AG20443 (cell line): ENCODE results near the gene PATJ.
"Not testable (repeated sequence)": the region's sequence is repeated elsewhere in the genome, so short reads cannot be mapped to it uniquely, and the experiment has no call there.

ENCODE experiments used
- DNase-seq: peaks from one replicate; pipeline ENCODE4 v3.0.0; 2012; ENCODE audit warnings: low spot score, mixed read lengths

Gene PATJ

DNA sequence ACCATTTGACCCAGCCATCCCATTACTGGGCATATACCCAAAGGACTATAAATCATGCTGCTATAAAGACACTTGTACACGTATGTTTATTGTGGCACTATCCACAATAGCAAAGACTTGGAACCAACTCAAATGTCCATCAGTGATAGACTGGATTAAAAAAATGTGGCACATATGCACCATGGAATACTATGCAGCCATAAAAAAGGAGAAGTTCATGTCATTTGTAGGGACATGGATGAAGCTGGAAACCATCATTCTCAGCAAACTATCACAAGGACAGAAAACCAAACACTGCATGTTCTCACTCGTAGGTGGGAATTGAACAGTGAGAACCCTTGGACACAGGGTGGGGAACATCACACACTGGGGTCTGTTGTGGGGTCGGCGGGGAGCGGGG, 206.4 kb downstream of the PATJ start:
- not testable (repeated sequence) for DNase-seq

GRCh38 chr1:61950418-61950817, 208.1 kb downstream of the PATJ start:
- DNase-seq: no peak

DNA sequence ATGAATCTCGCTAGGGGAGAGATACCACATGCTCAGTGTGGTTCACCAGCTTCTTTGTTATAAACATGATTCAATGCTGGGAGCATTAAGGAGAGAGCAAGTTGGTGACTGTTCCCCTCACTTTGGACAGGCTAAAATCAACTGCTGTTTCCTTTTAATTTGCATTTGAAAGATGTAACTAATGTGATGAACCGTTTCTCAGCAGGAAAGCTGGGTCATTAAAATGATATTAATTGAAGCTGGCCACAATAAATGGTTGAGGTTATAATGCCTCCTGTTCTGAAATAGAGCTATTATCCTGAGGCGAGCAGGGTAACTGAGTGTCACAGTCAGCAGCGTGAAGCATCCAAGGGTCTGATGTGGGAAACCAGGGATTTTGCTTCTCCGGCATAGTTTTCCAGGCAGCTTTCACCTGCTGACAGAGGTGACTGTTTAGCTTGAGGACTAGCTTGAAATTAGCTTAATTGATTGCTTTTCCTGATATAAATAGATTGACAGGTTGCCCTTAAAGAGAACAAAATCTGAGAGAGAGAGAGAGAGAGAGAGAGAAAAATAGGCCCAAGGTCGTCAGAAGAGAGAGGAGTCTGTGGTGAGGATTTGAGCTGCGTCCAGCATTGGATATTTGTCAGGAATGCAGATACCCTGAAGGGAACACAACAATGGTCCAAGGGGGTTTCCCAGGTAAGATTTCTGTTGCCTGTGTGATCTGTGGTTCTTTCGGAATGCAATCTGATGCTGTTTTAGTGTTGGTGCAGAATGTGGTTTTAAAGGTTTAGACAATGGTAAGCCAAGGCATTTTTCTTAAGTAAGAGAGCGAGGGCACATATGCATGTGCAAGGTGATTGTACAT, 209.7 kb downstream of the PATJ start:
- no peak for DNase-seq

DNA sequence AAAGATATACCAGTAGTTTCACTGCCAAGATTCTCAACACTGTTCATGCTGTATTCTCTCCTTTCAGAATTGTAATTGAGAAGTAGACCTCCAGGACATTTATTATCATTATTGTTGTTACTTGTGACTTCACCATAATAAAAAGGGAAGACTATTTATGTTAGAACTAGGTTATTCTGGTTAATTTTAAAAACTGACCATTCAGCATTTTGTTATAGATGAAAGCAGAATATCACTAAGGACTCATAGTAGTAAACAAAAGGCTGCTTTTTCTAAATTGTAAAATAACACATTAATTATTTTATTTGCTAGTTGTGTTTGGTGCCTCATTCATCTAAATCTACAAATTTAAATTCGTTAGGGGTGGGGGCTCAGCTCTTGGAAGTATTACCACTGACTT, 210.4 kb downstream of the PATJ start:
- no peak for DNase-seq

GRCh38 chr1:61953076-61953789, 211.0 kb downstream of the PATJ start:
- DNase-seq: no peak

GRCh38 chr1:61953790-61954150, 211.5 kb downstream of the PATJ start:
- no peak for DNase-seq

DNA sequence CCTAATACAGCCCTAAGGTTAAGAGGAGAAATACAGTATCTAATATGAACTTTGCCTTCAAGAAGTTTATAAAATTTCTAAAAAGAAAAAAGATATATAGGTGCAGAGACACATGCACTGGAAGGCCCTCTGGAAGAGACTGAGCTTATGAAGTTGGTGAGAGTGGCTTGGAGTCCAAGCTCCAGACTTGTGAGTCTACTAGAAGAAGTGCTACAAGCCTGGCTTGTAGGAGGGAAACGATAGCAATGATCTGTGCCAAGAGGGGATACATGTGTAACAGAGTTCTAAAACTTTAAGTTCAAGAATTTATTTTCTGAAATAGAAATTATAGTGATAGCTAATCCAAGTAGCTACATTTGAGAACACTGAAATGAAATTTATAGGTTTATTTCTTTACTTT, 213.0 kb downstream of the PATJ start:
- DNase-seq: no peak

- no peak for DNase-seq
Measured at GRCh38 chr1:61956016-61956645, 213.9 kb downstream of the PATJ start.

- DNase-seq: no peak
Measured at GRCh38 chr1:61956784-61957183, 214.5 kb downstream of the PATJ start.

DNA sequence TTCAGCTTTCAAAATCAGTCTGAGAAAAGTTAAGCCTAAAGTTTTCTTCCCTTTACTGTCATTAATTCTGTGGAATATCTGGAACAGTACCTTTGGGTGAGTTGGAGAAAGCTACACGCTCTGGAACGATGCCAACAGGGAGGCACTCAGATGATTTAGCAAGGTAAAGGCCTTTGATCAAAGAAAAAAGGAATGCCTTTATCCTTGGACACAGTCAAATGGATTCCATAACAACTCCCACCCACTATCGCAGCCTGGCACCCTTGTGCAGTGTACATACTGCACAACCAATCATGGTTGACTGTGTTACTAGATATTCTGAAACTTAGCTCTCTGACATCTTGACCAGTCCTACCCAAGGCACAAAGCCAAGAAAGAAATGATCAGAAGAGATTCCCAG, 218.7 kb downstream of the PATJ start:
- DNase-seq: no peak

- no peak for DNase-seq
Measured at GRCh38 chr1:61962631-61963030, 220.4 kb downstream of the PATJ start.

GRCh38 chr1:61966450-61967225, 224.4 kb downstream of the PATJ start:
- DNase-seq: not testable (repeated sequence)

DNA sequence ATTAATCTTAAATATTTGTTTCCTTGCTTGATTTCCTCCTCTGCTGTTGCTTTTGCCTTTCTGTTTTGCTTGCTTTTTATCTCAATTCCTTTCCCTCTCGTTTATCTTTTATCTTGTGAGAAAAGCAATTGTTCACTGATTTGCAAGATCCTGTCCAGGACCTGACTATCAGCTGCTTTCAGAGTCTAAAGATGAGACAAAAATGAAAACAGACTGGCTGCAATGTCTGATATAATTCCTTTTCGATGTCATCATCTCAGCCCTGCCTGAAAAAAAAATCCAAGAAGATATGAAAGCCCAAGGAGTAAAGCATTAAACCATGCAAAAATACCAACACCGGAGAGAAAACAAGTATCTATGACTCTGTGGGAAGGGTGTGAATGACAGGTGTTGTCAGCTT, 225.5 kb downstream of the PATJ start:
- DNase-seq: peak; percentile 14

DNA sequence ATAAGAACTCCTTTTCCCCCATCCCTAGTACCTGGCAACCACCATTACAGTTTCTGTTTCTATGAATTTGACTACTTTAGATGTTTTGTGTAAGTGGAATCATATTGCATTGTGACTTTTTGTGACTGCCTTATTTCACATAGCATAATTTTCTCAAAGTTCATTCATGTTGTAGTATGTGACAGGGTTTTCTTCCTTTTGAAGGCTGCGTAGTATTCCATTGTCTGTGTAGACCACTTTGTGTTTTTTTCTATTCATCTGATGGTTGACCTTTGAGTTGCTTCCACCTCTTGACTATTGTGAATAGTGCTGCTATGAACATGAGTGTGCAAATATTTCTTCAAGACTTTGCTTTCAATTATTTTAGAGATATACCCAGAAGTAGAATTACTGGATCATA, 226.6 kb downstream of the PATJ start:
- DNase-seq: no peak

- DNase-seq: no peak
Measured at GRCh38 chr1:61973100-61973837, 231.0 kb downstream of the PATJ start.

DNA sequence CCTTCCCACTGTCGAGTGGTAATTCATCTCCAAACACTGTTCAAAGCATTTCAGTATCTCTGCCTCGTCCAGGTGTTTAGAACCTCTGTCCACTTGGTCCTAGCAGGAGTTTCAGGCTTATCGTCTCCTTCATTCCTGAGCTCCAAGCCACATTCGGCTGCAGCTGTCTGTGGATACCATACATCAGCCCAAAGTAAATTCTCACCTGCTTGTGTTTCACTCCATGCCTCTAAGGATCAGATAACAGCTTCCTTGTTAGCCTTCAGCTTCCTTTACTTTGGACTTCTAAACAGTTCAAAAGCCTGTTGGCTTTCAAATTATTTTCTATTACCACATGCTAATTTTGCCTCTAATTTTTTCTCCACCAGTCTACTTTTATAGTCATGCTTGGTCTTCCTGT, 233.4 kb downstream of the PATJ start:
- no peak for DNase-seq

- DNase-seq: no peak
Measured at GRCh38 chr1:61976566-61976965, 234.3 kb downstream of the PATJ start.

DNA sequence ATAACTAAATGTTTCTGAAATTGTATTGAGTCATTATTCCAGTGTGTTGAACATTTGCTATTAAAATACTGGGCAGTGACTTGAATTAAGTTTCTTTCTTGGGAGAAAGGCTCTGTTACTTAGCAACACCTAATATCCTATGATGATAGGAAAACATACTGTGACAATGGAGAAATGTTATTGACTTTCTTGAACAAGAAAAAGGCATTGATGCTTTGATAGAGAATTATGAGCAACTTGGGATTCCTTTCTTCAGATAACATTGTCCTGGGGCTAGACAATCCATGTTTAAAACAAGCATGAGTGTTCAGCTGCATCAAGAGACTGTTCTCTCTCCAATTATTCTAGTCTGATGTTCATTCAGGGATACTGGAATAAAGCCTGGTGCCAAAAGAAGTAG, 236.5 kb downstream of the PATJ start:
- DNase-seq: no peak

- no peak for DNase-seq
Measured at GRCh38 chr1:61979729-61980128, 237.4 kb downstream of the PATJ start.

DNA sequence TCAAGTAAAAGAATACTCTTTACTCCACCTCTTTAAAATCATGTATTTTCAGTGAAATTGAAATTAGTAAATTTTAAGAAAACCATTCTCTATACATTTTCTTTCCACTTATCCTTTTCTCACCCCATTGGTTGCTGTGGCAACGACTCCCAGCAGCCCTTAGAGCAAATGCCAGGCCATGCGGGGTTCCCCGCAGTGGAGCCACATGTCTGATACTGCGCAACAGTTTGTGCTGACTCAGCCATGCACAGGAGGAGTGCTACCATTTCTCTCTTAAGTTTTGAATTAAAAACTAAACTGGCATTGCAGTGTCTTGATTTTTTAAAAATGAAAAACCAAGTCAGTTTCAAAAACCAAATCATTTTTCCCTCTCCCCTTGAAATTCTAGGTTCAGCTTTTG, 238.3 kb downstream of the PATJ start:
- DNase-seq: no peak

DNA sequence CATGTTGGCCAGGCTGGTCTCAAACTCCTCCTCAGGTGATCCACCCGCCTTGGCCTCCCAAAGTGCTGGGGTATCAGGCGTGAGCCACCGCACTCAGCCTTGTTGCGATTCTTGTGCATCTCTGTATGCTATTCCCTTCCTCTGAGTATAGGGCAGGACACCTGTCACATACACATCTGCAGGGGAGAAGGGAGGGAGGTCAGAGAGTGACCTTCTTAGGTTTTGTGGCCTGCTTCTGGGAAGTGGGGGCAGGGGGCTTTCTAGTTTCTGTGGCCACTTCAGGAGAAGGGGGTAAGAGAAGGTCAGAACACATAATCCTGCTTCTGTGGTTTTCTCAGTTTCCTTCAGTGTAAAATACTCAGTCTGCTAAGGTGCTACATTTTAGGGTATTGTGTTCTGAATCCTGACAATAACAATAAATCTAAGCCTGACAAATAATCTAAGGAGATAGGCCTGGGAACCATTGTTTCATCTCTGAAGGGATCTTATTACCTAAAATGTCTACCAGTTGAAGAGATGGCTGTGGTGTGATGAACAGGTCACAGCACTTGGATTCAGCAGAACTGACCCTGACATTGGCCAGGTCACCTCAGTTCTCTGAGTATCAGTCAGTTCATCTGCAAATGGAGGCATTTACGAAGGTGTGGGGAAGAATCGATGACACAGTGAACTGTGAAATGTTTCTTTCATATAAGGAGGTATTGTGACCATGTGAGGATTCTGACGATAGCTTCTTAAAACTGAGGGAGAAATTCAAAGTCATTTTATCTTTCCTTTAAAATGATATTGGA, 239.8 kb downstream of the PATJ start:
- DNase-seq: no peak
